ENCODE data around the gene SMPD1.

The SMPD1 gene

GRCh38 chr11:6389905-6390717, at the start of gene SMPD1:
Gene SMPD1 (plus strand): TSS chr11:6390474. CDS start chr11:6390599, 125 bp downstream.
- DNase-seq (ENCODE audit: low read depth in 3 of 3) = peak; percentile 89 to 95 (median 93)

GRCh38 chr11:6345366-6345765, 44.9 kb upstream of the SMPD1 start:
- no peak for DNase-seq (ENCODE audit: low read depth in 3 of 3)

- DNase-seq (ENCODE audit: low read depth in 3 of 3) = no peak
Observed at GRCh38 chr11:6350043-6350442, 40.2 kb upstream of the SMPD1 start.

GRCh38 chr11:6350486-6350885, 39.8 kb upstream of the SMPD1 start:
- DNase-seq (ENCODE audit: low read depth in 3 of 3) = no peak

GRCh38 chr11:6351782-6352382, 38.4 kb upstream of the SMPD1 start:
- DNase-seq (ENCODE audit: low read depth in 3 of 3) = no peak

GRCh38 chr11:6353367-6353987, 36.8 kb upstream of the SMPD1 start:
- DNase-seq (ENCODE audit: low read depth in 3 of 3) = peak; percentile 15 to 22 (median 18)

GRCh38 chr11:6354651-6355485, 35.4 kb upstream of the SMPD1 start:
- no peak for DNase-seq (ENCODE audit: low read depth in 3 of 3)

- no peak for DNase-seq (ENCODE audit: low read depth in 3 of 3)
Observed at GRCh38 chr11:6356503-6357055, 33.7 kb upstream of the SMPD1 start.

- DNase-seq (ENCODE audit: low read depth in 3 of 3) = no peak
Observed at GRCh38 chr11:6357222-6357621, 33.1 kb upstream of the SMPD1 start.

- DNase-seq (ENCODE audit: low read depth in 3 of 3) = no peak
Observed at GRCh38 chr11:6360183-6360582, 30.1 kb upstream of the SMPD1 start.

GRCh38 chr11:6362185-6362872, 27.9 kb upstream of the SMPD1 start:
- no peak for DNase-seq (ENCODE audit: low read depth in 3 of 3)

GRCh38 chr11:6362873-6363678, 27.2 kb upstream of the SMPD1 start:
- peak; percentile 25 to 48 (median 27) for DNase-seq (ENCODE audit: low read depth in 3 of 3)

GRCh38 chr11:6365659-6366058, 24.6 kb upstream of the SMPD1 start:
- no peak for DNase-seq (ENCODE audit: low read depth in 3 of 3)

GRCh38 chr11:6371825-6372224, 18.4 kb upstream of the SMPD1 start:
- DNase-seq (ENCODE audit: low read depth in 3 of 3) = no peak

- no peak for DNase-seq (ENCODE audit: low read depth in 3 of 3)
Observed at GRCh38 chr11:6377902-6378639, 12.2 kb upstream of the SMPD1 start.

GRCh38 chr11:6378640-6378989, 11.7 kb upstream of the SMPD1 start:
- no peak for DNase-seq (ENCODE audit: low read depth in 3 of 3)

- no peak for DNase-seq (ENCODE audit: low read depth in 3 of 3)
Observed at GRCh38 chr11:6385046-6385777, 5.1 kb upstream of the SMPD1 start.

GRCh38 chr11:6387811-6388599, 2.3 kb upstream of the SMPD1 start:
- DNase-seq (ENCODE audit: low read depth in 3 of 3) = no peak

All from stimulated activated CD4-positive, alpha-beta T cell treated with anti-CD3 and anti-CD28 coated beads, TNF-alpha, amount 100 ng/mL, for 4 hours (primary cell).